SJCRH30 (cell line): ENCODE measurements around the gene DIP2B. TPM values are rescaled to one million over a fixed set of nuclear protein-coding genes. Genes with fewer than 3 reads are reported as not detected.
"Not testable (repeated sequence)": the region's sequence is repeated elsewhere in the genome, so short reads cannot be mapped to it uniquely, and the experiment has no call there.

Source experiments
- DNase-seq, 2 experiments: peaks; one replicate each; pipeline ENCODE4 v3.0.0-alpha.2; 2015 to 2020
- H3K27ac ChIP-seq: fragments of 250-450 bp; sonication (Bioruptor Pico); 2 replicates; pipeline ENCODE4 v1.5.1; 2020; ENCODE audit warnings: mild to moderate bottlenecking, moderate library complexity
- H3K27me3 ChIP-seq: fragments of 250-450 bp; sonication (Bioruptor Pico); 2 replicates; pipeline ENCODE4 v1.5.1; 2020; ENCODE audit warnings: mild to moderate bottlenecking, moderate library complexity
- H3K36me3 ChIP-seq: fragments of 250-450 bp; sonication (Bioruptor Pico); 2 replicates; pipeline ENCODE4 v1.5.1; 2020; ENCODE audit warnings: mild to moderate bottlenecking, moderate library complexity
- H3K4me1 ChIP-seq: fragments of 250-450 bp; sonication (Bioruptor Pico); 2 replicates; pipeline ENCODE4 v1.5.1; 2020; ENCODE audit warnings: mild to moderate bottlenecking, moderate library complexity
- H3K4me3 ChIP-seq: fragments of 250-450 bp; sonication (Bioruptor Pico); 2 replicates; pipeline ENCODE4 v1.5.1; 2020; ENCODE audit warnings: mild to moderate bottlenecking, moderate library complexity
- H3K9me3 ChIP-seq: fragments of 250-450 bp; sonication (Bioruptor Pico); replicated peaks from 2 replicates; pipeline ENCODE4 v1.5.1; 2020; ENCODE audit warnings: mild to moderate bottlenecking, moderate library complexity
- total RNA-seq: library from RNA; depleted of rRNA; stranded (reverse); fragments of >200 nt; shearing (Covaris generic); gene quantifications from 2 replicates; pipeline ENCODE4 v1.2.3, GENCODE V29; 2014

DIP2B gene
- total RNA-seq, 1 experiment from 2014 or later: 37.1 TPM

GRCh38 chr12:50508970-50509663, 4.3 kb downstream of the DIP2B start:
- Histone ChIP-seq H3K4me3 (no peak overlapping the region), H3K9me3 (no peaks in the 10 kb centered on the region), H3K27ac (no peak overlapping the region), H3K27me3 (no peaks in the 10 kb centered on the region), H3K4me1 (peaks cover 4% of the 10 kb centered on the region; the same call in 1 of the 2 replicates), H3K36me3 (peaks cover 3% of the 10 kb centered on the region; the same call in 1 of the 2 replicates)
- no peak for DNase-seq

- no peaks in the 10 kb centered on the region for H3K4me1 ChIP-seq
- no peaks in the 10 kb centered on the region for H3K9me3 ChIP-seq
- peaks cover 3% of the 10 kb centered on the region; the same call in 1 of the 2 replicates for H3K36me3 ChIP-seq
- DNase-seq: no peak
- H3K4me3 ChIP-seq: no peak overlapping the region
- no peaks in the 10 kb centered on the region for H3K27me3 ChIP-seq
- H3K27ac ChIP-seq: no peak overlapping the region
Observed at GRCh38 chr12:50514526-50515276, 9.9 kb downstream of the DIP2B start.

- Histone ChIP-seq H3K27ac (no peak overlapping the region), H3K9me3 (no peaks in the 10 kb centered on the region), H3K36me3 (peaks cover 3% of the 10 kb centered on the region; the same call in 1 of the 2 replicates), H3K27me3 (no peaks in the 10 kb centered on the region), H3K4me3 (no peak overlapping the region), H3K4me1 (no peaks in the 10 kb centered on the region)
- DNase-seq: no peak
Observed at GRCh38 chr12:50515587-50515986, 10.8 kb downstream of the DIP2B start.

DNA sequence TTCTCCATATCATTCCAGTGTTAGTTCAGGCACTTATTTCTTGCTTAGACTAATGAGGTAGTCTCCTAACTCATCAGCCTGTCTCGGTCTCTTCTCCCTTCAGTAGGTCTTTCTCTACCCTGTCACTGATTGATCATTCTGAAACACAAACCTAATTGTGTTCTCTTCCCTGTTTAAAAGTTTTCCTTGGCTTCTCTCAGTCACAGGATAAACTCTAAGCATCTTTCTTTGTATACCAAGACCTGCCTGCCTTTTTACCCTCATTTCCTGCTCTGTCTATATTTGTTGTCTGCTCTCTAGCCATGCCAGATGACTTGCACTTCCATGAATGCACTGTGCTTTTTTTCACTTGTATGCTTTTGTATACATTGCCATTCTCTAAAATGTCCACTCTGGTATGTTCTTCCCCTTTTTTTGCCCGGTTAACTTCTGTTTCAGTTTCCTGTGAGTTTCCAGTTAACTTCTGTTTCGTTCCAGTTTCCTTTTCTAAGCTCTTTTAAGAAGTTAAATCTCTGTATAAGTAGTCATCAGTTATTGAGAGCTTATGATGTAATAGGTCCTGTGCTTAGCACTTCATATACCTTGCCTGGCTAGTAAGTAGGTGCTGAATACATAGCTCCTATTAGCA, 12.8 kb downstream of the DIP2B start:
- H3K27me3 ChIP-seq: no peaks in the 10 kb centered on the region
- no peak overlapping the region for H3K4me3 ChIP-seq
- no peaks in the 10 kb centered on the region for H3K9me3 ChIP-seq
- H3K4me1 ChIP-seq: no peaks in the 10 kb centered on the region
- no peak for DNase-seq
- H3K36me3 ChIP-seq: peaks cover 3% of the 10 kb centered on the region; the same call in 1 of the 2 replicates
- H3K27ac ChIP-seq: no peak overlapping the region

DNA sequence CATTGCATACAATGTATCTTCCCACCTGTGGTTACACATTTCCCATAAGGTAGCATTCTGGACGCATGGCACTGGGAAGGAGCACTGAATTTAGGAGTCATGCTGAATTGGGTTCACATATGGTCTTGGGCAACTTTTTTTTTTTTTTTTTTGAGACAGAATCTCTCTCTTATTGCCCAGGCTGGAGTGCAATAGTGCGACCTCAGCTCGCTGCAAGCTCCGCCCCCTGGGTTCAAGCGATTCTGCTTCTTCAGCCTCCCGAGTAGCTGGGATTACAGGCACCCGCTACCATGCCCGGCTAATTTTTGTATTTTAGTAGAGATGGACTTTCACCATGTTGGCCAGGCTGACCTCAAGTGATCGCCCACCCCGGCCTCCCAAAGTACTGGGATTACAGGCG, 13.3 kb downstream of the DIP2B start:
- H3K27ac ChIP-seq: no peak overlapping the region
- H3K9me3 ChIP-seq: no peaks in the 10 kb centered on the region
- DNase-seq: no peak
- H3K36me3 ChIP-seq: peaks cover 2% of the 10 kb centered on the region; the same call in 1 of the 2 replicates
- H3K4me1 ChIP-seq: no peaks in the 10 kb centered on the region
- no peak overlapping the region for H3K4me3 ChIP-seq
- no peaks in the 10 kb centered on the region for H3K27me3 ChIP-seq

DNA sequence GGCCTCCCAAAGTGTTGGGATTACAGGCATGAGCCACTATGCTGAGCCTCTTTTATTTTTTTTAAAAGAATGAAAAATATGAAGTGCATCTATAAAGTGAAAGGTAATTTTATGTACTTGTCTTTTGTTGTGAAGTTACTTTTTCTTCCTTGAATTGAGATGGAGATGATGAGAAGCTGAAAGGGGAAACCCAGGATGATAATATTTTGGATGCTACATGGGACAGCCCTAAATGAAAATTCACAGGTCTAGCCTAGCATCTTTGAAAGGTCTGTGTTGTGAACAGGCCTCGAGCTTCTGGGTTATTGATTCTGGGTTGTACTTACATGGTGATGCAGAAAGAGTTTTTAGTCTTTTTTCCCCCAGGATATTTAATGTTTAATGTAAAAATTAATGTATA, 14.6 kb downstream of the DIP2B start:
- Histone ChIP-seq H3K27me3 (no peaks in the 10 kb centered on the region), H3K27ac (no peak overlapping the region), H3K4me1 (no peaks in the 10 kb centered on the region), H3K9me3 (no peaks in the 10 kb centered on the region), H3K4me3 (no peak overlapping the region), H3K36me3 (peaks cover 2% of the 10 kb centered on the region; the same call in 1 of the 2 replicates)
- DNase-seq: no peak

DNA sequence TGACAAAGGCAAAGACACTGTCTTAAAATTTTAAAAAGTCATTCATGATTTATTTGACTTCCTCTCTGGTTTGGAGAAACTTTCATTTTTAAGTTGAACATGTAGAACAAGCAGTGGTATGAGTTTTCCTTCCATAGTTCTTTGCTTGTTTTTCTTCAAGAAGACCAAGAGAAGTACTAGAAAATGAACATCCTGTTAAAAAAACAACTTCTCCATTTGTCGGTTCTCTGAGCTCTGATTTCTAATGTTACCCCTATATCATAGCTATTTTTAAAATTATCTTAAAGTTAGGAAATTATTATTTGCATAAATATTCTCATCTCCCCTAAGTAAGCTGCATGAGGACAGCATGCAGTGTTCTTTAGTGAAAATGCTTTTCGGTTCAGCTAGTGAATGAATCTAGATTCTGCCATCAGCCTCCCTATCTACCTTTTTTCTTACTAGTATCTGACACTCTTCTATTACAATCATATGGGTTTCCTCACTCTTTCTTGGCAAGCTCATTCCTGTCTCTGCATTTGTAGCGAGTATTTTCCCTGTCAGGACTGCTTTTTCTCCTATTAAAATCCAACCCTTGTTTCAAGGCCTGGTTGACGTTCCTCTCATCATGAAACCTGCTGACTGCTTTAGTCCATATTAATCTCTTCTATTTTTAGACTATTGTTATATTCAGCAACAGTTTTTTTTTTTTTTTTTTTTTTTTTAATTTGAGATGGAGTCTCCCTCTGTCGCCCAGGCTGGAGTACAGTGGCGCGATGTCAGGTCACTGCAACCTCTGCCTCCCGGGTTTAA, 15.8 kb downstream of the DIP2B start:
- no peak overlapping the region for H3K27ac ChIP-seq
- no peaks in the 10 kb centered on the region for H3K27me3 ChIP-seq
- no peak overlapping the region for H3K4me3 ChIP-seq

GRCh38 chr12:50521781-50522180, 17.0 kb downstream of the DIP2B start:
- DNase-seq, H3K27me3 ChIP-seq, H3K4me1 ChIP-seq, H3K27ac ChIP-seq, H3K36me3 ChIP-seq, H3K4me3 ChIP-seq, H3K9me3 ChIP-seq: not testable (repeated sequence)

More for the DNA sequence above, 15.8 kb downstream of the DIP2B start:
- H3K36me3 ChIP-seq: peaks cover 2% of the 10 kb centered on the region; the same call in 1 of the 2 replicates
- H3K9me3 ChIP-seq: no peaks in the 10 kb centered on the region
- no peaks in the 10 kb centered on the region for H3K4me1 ChIP-seq
- no peak for DNase-seq

DNA sequence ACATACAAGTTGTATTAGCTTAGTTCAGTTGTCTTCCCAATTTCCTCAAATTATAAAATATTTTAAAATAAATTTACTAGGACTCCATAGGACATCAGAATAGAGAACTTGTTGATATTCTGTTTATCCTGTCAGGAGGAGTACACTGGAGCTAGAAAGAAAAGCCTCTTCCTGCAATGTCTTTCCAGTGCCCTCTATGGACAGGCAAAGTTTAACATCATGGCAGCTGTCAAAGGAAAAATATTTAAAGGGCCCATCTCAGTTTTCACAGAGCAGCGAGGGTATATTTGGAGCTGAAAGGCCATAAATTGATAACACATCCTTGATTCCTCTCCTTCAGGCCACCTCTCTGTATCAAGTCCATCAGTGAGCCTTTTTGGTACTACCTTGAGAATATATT, 19.0 kb downstream of the DIP2B start:
- no peak for DNase-seq
- Histone ChIP-seq H3K36me3 (peaks cover 2% of the 10 kb centered on the region; the same call in 1 of the 2 replicates), H3K27me3 (no peaks in the 10 kb centered on the region), H3K27ac (no peak overlapping the region), H3K9me3 (no peaks in the 10 kb centered on the region), H3K4me1 (no peaks in the 10 kb centered on the region), H3K4me3 (no peak overlapping the region)

- Histone ChIP-seq H3K4me1 (no peaks in the 10 kb centered on the region), H3K27me3 (no peaks in the 10 kb centered on the region), H3K36me3 (peaks cover 2% of the 10 kb centered on the region; the same call in 1 of the 2 replicates), H3K27ac (no peak overlapping the region), H3K9me3 (no peaks in the 10 kb centered on the region), H3K4me3 (no peak overlapping the region)
- no peak for DNase-seq
Observed at GRCh38 chr12:50524621-50525020, 19.8 kb downstream of the DIP2B start.

GRCh38 chr12:50525422-50525821, 20.6 kb downstream of the DIP2B start:
- peaks cover 2% of the 10 kb centered on the region; the same call in 1 of the 2 replicates for H3K36me3 ChIP-seq
- no peaks in the 10 kb centered on the region for H3K4me1 ChIP-seq
- H3K27me3 ChIP-seq: no peaks in the 10 kb centered on the region
- H3K27ac ChIP-seq: no peak overlapping the region
- no peaks in the 10 kb centered on the region for H3K9me3 ChIP-seq
- DNase-seq: no peak
- no peak overlapping the region for H3K4me3 ChIP-seq

DNA sequence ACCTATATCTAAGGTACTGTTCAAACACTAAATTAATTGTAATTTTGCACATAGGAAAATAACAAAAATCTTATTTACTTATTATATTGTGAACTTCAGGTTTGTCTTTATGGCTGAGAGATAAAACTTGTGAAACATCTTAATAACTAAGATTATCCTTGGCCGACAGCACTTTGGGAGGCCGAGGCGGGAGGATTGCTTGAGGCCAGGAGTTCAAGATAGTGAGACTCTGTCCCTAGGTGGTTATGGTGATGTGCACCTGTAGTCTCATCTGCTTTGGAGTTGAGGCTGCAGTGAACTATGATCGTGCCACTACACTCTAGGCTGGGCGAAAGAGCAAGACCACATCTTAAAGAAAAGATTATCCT, 22.6 kb downstream of the DIP2B start:
- Histone ChIP-seq H3K27me3 (no peaks in the 10 kb centered on the region), H3K9me3 (no peaks in the 10 kb centered on the region), H3K4me3 (no peak overlapping the region), H3K27ac (no peak overlapping the region), H3K36me3 (peaks cover 2% of the 10 kb centered on the region; the same call in 1 of the 2 replicates), H3K4me1 (no peaks in the 10 kb centered on the region)
- no peak for DNase-seq

- no peaks in the 10 kb centered on the region for H3K9me3 ChIP-seq
- no peak overlapping the region for H3K27ac ChIP-seq
- no peak for DNase-seq
- H3K4me3 ChIP-seq: no peak overlapping the region
- no peaks in the 10 kb centered on the region for H3K27me3 ChIP-seq
- no peaks in the 10 kb centered on the region; the same call in 1 of the 2 replicates for H3K36me3 ChIP-seq
- no peaks in the 10 kb centered on the region for H3K4me1 ChIP-seq
Observed at GRCh38 chr12:50528800-50529199, 24.0 kb downstream of the DIP2B start.

DNA sequence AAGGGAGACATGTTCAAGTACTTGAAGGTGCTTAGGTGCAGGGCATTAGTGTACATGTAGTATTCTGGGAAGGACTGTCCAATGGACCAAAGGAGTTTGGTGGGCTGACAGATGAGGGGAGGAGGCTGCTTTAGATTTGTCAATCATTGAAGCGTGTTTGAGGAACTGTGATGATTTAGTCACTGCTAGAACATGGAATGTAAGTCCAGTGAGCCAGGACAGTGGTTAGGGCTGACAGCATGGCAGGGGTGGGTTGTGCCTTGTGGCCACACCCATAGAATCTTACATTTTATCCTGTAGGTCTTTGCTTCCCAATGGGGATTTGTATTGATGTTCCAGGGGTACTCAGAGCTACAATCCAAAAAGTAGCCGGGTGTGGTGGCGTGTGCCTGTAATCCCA, 24.6 kb downstream of the DIP2B start:
- Histone ChIP-seq H3K36me3 (no peaks in the 10 kb centered on the region; the same call in 1 of the 2 replicates), H3K27me3 (no peaks in the 10 kb centered on the region), H3K4me3 (no peak overlapping the region), H3K27ac (no peak overlapping the region), H3K4me1 (no peaks in the 10 kb centered on the region), H3K9me3 (no peaks in the 10 kb centered on the region)
- no peak for DNase-seq
